ENCODE results near the gene TENM4. TPM values are rescaled to one million over a fixed set of nuclear protein-coding genes. Genes with fewer than 3 reads are reported as not detected.
A peak's percentile ranks its signal among the peaks of the same experiment; 100 is the strongest.

Gene TENM4
- total RNA-seq: not detected

- Mint-ChIP-seq H3K9me3 (peaks cover 4% of the 10 kb centered on the region), H3K36me3 (peaks cover 5% of the 10 kb centered on the region), H3K4me3 (peak within 1 kb of the TSS; percentile 51), H3K27me3 (peaks cover 76% of the 10 kb centered on the region), H3K27ac (no peak within 1 kb of the TSS), H3K4me1 (peaks cover 13% of the 10 kb centered on the region)
- DNase-seq: no peak
Measured at GRCh38 chr11:79440571-79441460, at the start of gene TENM4. TSS of gene TENM4 (minus strand) at chr11:79441030. CDS start at chr11:79069944, 371,086 bp downstream.

- Mint-ChIP-seq H3K4me3 (no peak overlapping the region), H3K27ac (no peak overlapping the region), H3K36me3 (no peaks in the 10 kb centered on the region), H3K4me1 (no peaks in the 10 kb centered on the region), H3K9me3 (no peaks in the 10 kb centered on the region), H3K27me3 (peaks cover 4% of the 10 kb centered on the region)
- DNase-seq: no peak
Measured at GRCh38 chr11:79488286-79488685, 47.5 kb upstream of the TENM4 start.

- no peak for DNase-seq
- H3K9me3 Mint-ChIP-seq: no peaks in the 10 kb centered on the region
- no peaks in the 10 kb centered on the region for H3K4me1 Mint-ChIP-seq
- no peak overlapping the region for H3K27ac Mint-ChIP-seq
- H3K36me3 Mint-ChIP-seq: no peaks in the 10 kb centered on the region
- no peak overlapping the region for H3K4me3 Mint-ChIP-seq
- peaks cover 1% of the 10 kb centered on the region for H3K27me3 Mint-ChIP-seq
Measured at GRCh38 chr11:79487412-79487811, 46.6 kb upstream of the TENM4 start.

GRCh38 chr11:79486242-79486984 is 45.6 kb upstream of the TENM4 start:
- no peaks in the 10 kb centered on the region for H3K36me3 Mint-ChIP-seq
- H3K4me1 Mint-ChIP-seq: no peaks in the 10 kb centered on the region
- no peaks in the 10 kb centered on the region for H3K27me3 Mint-ChIP-seq
- H3K9me3 Mint-ChIP-seq: no peaks in the 10 kb centered on the region
- no peak overlapping the region for H3K4me3 Mint-ChIP-seq
- no peak overlapping the region for H3K27ac Mint-ChIP-seq
- no peak for DNase-seq

GRCh38 chr11:79485694-79486093 is 44.9 kb upstream of the TENM4 start:
- H3K4me3 Mint-ChIP-seq: no peak overlapping the region
- no peaks in the 10 kb centered on the region for H3K9me3 Mint-ChIP-seq
- H3K36me3 Mint-ChIP-seq: no peaks in the 10 kb centered on the region
- DNase-seq: no peak
- H3K27me3 Mint-ChIP-seq: no peaks in the 10 kb centered on the region
- H3K27ac Mint-ChIP-seq: no peak overlapping the region
- H3K4me1 Mint-ChIP-seq: no peaks in the 10 kb centered on the region

- H3K27ac Mint-ChIP-seq: no peak overlapping the region
- H3K4me3 Mint-ChIP-seq: no peak overlapping the region
- no peak for DNase-seq
- H3K9me3 Mint-ChIP-seq: no peaks in the 10 kb centered on the region
- peaks cover 3% of the 10 kb centered on the region for H3K27me3 Mint-ChIP-seq
- no peaks in the 10 kb centered on the region for H3K36me3 Mint-ChIP-seq
- no peaks in the 10 kb centered on the region for H3K4me1 Mint-ChIP-seq
Measured at GRCh38 chr11:79484872-79485271, 44.0 kb upstream of the TENM4 start.

- Mint-ChIP-seq H3K27ac (no peak overlapping the region), H3K4me1 (no peaks in the 10 kb centered on the region), H3K27me3 (peaks cover 4% of the 10 kb centered on the region), H3K36me3 (no peaks in the 10 kb centered on the region), H3K9me3 (no peaks in the 10 kb centered on the region), H3K4me3 (no peak overlapping the region)
- DNase-seq: no peak
Measured at GRCh38 chr11:79482800-79483199, 42.0 kb upstream of the TENM4 start.

GRCh38 chr11:79481795-79482194 is 41.0 kb upstream of the TENM4 start:
- no peak for DNase-seq
- H3K4me3 Mint-ChIP-seq: no peak overlapping the region
- no peaks in the 10 kb centered on the region for H3K36me3 Mint-ChIP-seq
- H3K27me3 Mint-ChIP-seq: peaks cover 4% of the 10 kb centered on the region
- no peaks in the 10 kb centered on the region for H3K9me3 Mint-ChIP-seq
- H3K4me1 Mint-ChIP-seq: no peaks in the 10 kb centered on the region
- H3K27ac Mint-ChIP-seq: no peak overlapping the region

- Mint-ChIP-seq H3K4me1 (no peaks in the 10 kb centered on the region), H3K36me3 (no peaks in the 10 kb centered on the region)
Measured at GRCh38 chr11:79480864-79481263, 40.0 kb upstream of the TENM4 start.

GRCh38 chr11:79472819-79473529 is 32.1 kb upstream of the TENM4 start:
- Mint-ChIP-seq H3K4me3 (no peak overlapping the region), H3K36me3 (no peaks in the 10 kb centered on the region), H3K27ac (no peak overlapping the region), H3K9me3 (no peaks in the 10 kb centered on the region), H3K4me1 (no peaks in the 10 kb centered on the region), H3K27me3 (peaks cover 17% of the 10 kb centered on the region)
- DNase-seq: no peak

More at GRCh38 chr11:79480864-79481263, 40.0 kb upstream of the TENM4 start:
- Mint-ChIP-seq H3K9me3 (no peaks in the 10 kb centered on the region), H3K27me3 (peaks cover 4% of the 10 kb centered on the region), H3K27ac (no peak overlapping the region), H3K4me3 (no peak overlapping the region)
- no peak for DNase-seq

- H3K27ac Mint-ChIP-seq: no peak overlapping the region
- H3K36me3 Mint-ChIP-seq: no peaks in the 10 kb centered on the region
- no peak overlapping the region for H3K4me3 Mint-ChIP-seq
- no peaks in the 10 kb centered on the region for H3K9me3 Mint-ChIP-seq
- H3K27me3 Mint-ChIP-seq: peaks cover 17% of the 10 kb centered on the region
- H3K4me1 Mint-ChIP-seq: no peaks in the 10 kb centered on the region
- DNase-seq: no peak
Measured at GRCh38 chr11:79471071-79471844, 30.4 kb upstream of the TENM4 start.

- Mint-ChIP-seq H3K36me3 (no peaks in the 10 kb centered on the region), H3K4me3 (no peak overlapping the region), H3K27ac (no peak overlapping the region), H3K4me1 (no peaks in the 10 kb centered on the region), H3K27me3 (peaks cover 17% of the 10 kb centered on the region), H3K9me3 (no peaks in the 10 kb centered on the region)
- no peak for DNase-seq
Measured at GRCh38 chr11:79470161-79470560, 29.3 kb upstream of the TENM4 start.

GRCh38 chr11:79467761-79468160 is 26.9 kb upstream of the TENM4 start:
- Mint-ChIP-seq H3K9me3 (no peaks in the 10 kb centered on the region), H3K4me3 (no peak overlapping the region), H3K27ac (no peak overlapping the region), H3K36me3 (no peaks in the 10 kb centered on the region), H3K27me3 (peaks cover 12% of the 10 kb centered on the region), H3K4me1 (no peaks in the 10 kb centered on the region)
- DNase-seq: no peak

GRCh38 chr11:79466411-79466810 is 25.6 kb upstream of the TENM4 start:
- H3K4me1 Mint-ChIP-seq: no peaks in the 10 kb centered on the region
- H3K9me3 Mint-ChIP-seq: no peaks in the 10 kb centered on the region

More at GRCh38 chr11:79466411-79466810, 25.6 kb upstream of the TENM4 start:
- Mint-ChIP-seq H3K36me3 (no peaks in the 10 kb centered on the region), H3K27ac (no peak overlapping the region), H3K27me3 (peaks cover 6% of the 10 kb centered on the region), H3K4me3 (no peak overlapping the region)
- no peak for DNase-seq

Data from activated naive CD8-positive, alpha-beta T cell treated with anti-CD3 and anti-CD28 coated beads for 36 hours (primary cell).